ENCODE results near the gene ASB6.
"Not testable (repeated sequence)": the region's sequence is repeated elsewhere in the genome, so short reads cannot be mapped to it uniquely, and the experiment has no call there.

The ASB6 gene

GRCh38 chr9:129639756-129640085, 2.2 kb downstream of the ASB6 start:
- no peaks in the 10 kb centered on the region for H3K9me3 ChIP-seq
- H3K4me1 ChIP-seq, result peaks cover 39% of the 10 kb centered on the region
- no peaks in the 10 kb centered on the region for H3K27me3 ChIP-seq
- H4K20me1 ChIP-seq, result peaks cover 70% of the 10 kb centered on the region
- H3K4me3 ChIP-seq, result no peak overlapping the region
- H3K9ac ChIP-seq, result no peak overlapping the region
- H3K4me2 ChIP-seq, result no peak overlapping the region
- H3K27ac ChIP-seq, result no peak overlapping the region
- no peak for TF ChIP-seq Cebpa-rat (IDR thresholded peaks at IDR 0.05)
- peaks cover 53% of the 10 kb centered on the region for H3K36me3 ChIP-seq

DNA sequence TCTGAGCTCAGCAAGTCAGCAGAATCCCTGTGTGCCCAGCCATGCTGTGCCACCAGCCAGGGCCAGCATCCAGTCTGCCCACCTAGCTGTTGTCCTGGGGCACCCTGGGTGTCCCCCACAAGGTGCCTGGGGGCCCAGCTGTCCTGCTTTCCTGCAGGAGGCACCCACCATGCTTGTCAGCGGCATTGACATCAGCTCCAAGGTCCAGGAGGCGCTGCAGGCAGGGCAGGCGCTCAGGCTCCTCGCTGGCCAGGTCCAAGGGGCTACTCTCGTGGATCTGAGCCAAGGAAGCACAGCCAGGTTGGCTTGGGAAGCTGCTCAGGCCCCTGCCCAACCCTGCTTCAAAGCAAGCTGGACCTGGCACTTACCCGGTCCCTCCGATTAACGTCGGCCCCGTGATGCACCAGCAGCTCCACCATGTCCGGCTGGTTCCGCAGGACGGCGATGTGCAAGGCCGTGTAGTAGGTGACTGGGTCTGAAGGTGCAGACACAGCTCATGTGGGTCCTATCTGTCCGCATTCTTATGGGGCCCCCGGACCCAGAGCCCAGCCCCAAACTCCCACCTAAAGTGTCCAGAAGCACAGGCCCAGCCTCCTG, 2.8 kb downstream of the ASB6 start:
- Histone ChIP-seq H3K9me3 (no peaks in the 10 kb centered on the region), H3K4me3 (no peak overlapping the region), H3K4me1 (peaks cover 39% of the 10 kb centered on the region), H3K27me3 (no peaks in the 10 kb centered on the region), H3K4me2 (no peak overlapping the region), H4K20me1 (peaks cover 75% of the 10 kb centered on the region), H3K27ac (no peak overlapping the region), H3K36me3 (peaks cover 59% of the 10 kb centered on the region), H3K9ac (no peak overlapping the region)
- TF ChIP-seq Cebpa-rat (IDR thresholded peaks at IDR 0.05), result no peak

DNA sequence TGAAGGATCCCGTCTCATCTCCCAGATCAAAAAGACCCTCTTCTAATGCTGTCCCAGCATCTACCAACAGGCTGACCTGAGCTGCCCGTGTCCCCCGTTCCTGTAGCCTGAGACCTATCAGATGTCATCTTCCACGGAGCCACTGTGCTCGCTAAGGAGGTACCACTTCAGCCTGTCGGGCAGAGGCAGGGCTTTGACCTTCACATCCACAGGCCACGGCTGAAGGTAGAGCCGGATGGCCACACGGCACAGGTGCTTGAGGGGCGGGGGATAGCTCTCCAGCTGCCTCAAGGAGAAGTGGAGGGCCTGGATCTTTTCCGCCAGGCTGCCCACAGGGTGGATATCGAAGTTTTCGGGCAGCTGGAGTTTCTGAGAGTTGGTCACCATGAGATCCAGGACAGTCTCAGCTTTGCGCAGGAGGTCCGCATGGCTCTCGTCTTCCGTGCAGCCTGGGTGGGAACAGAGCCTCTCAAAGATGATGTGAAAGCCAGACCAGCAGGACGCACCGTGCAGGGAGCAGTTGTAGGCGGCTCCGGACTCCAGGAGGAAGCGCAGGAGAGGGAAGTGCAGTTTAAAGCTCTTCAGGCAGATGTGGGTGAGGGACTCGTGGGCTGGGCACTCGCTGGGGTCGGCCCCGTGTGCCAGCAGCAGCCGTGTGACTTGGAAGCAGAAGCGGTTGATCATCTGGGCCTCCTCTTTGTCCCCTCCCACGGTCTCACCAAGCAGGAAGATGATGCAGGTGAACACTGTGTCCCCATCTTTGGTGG, 4.1 kb downstream of the ASB6 start:
- peak overlapping the region; percentile 53; the same call in 1 of the 2 replicates for H3K9ac ChIP-seq
- TF ChIP-seq Cebpa-rat (IDR thresholded peaks at IDR 0.05), result no peak
- peaks cover 71% of the 10 kb centered on the region for H3K36me3 ChIP-seq
- peak overlapping the region; percentile 41 for H3K4me2 ChIP-seq
- H3K27me3 ChIP-seq, result no peaks in the 10 kb centered on the region
- H3K4me1 ChIP-seq, result peaks cover 39% of the 10 kb centered on the region
- no peak overlapping the region for H3K4me3 ChIP-seq
- no peak overlapping the region for H3K27ac ChIP-seq
- peaks cover 88% of the 10 kb centered on the region for H4K20me1 ChIP-seq
- no peaks in the 10 kb centered on the region for H3K9me3 ChIP-seq

DNA sequence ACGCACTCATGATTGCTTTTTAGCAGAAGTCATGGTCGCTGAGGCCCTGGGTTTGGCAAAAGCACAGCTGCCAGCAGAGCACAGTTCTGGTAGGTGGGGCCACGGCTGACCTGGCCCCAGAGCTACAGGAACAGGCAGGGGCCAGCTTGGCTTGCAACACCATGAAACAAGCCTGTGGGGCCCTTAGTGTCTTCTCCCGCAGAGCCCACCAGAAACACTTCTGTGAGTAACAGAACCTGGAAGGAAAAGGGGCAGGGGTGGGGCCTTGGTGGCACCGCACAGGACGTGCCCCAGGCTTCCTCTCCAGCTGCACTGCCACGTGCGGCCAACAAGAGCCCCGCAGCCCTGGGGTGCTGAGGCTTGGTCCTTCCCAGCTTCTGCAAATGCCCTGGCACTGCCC, 4.8 kb downstream of the ASB6 start:
- Histone ChIP-seq H3K4me1 (peaks cover 43% of the 10 kb centered on the region), H3K36me3 (peaks cover 79% of the 10 kb centered on the region), H3K27ac (peak overlapping the region; percentile 65), H3K27me3 (no peaks in the 10 kb centered on the region), H3K4me2 (peak overlapping the region; percentile 41), H3K9me3 (no peaks in the 10 kb centered on the region), H3K4me3 (no peak overlapping the region), H4K20me1 (peaks cover 95% of the 10 kb centered on the region), H3K9ac (peak overlapping the region; percentile 53)
- no peak for TF ChIP-seq Cebpa-rat (IDR thresholded peaks at IDR 0.05)

DNA sequence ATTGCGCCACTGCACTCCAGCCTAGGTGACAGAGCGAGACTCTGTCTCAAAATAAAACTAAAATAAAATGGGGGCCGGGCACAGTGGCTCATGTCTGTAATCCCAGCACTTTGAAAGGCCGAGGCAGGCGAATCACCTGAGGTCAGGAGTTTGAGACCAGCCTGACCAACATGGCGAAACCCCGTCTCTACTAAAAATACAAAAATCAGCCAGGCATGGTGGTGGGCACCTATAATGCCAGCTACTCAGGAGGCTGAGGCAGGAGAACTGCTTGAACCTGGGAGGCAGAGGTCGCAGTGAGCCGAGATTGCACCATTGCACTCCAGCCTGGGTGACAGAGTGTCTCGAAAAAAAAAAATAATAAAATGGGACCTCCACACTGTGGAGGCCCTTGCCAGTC, 5.6 kb downstream of the ASB6 start:
- H3K4me3 ChIP-seq, H3K9ac ChIP-seq, H3K9me3 ChIP-seq, H3K27me3 ChIP-seq, H3K27ac ChIP-seq: not testable (repeated sequence)
- peak overlapping the region; percentile 41 for H3K4me2 ChIP-seq
- H3K36me3 ChIP-seq, result peaks cover 86% of the 10 kb centered on the region
- peaks cover 99% of the 10 kb centered on the region for H4K20me1 ChIP-seq
- peaks cover 49% of the 10 kb centered on the region for H3K4me1 ChIP-seq

DNA sequence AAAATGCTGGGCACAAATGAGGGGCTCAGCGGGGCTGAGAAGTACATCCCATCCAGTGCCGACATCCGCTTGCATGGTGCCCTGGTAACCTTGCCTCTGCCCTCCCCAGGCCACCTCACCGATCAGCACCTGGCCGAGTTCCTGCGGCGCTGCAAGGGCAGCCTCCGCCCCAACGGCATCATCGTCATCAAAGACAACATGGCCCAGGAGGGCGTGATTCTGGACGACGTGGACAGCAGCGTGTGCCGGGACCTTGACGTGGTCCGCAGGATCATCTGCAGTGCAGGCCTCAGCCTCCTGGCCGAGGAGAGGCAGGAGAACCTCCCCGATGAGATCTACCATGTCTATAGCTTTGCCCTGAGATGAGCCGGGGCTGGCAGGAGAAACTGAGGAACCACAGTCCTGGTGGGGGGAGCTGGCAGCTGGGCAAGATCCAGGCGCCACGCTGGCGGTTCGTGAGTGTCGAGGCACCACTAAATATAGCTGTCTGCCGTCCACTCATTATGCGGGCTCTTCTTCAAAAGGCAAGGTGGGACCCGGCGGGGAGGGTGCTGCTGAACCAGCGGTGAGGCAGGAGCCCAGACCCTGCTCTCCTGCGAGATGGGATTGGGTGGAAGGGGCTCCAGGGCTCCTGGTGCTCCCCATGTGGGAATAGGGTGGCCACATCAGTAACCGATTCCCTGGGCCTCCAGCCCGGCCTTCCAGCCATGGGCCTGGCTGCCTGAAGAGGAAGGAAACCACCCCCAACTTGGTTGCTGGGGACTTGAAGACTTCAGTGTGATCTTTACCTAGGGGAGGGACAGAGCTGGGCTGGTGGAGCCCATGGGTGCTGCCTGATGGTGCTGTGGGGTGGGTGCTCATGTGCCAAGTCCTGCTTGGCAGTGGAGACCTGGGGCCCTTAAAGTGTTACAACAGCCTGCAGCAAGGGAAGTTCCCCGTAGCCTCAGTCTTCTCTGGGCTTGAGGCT, 6.6 kb downstream of the ASB6 start:
- Histone ChIP-seq H3K27me3 (no peaks in the 10 kb centered on the region), H3K36me3 (peaks cover 94% of the 10 kb centered on the region), H3K9me3 (no peaks in the 10 kb centered on the region), H3K4me3 (no peak overlapping the region), H3K9ac (no peak overlapping the region), H3K27ac (no peak overlapping the region), H4K20me1 (peaks cover 99% of the 10 kb centered on the region), H3K4me1 (peaks cover 49% of the 10 kb centered on the region), H3K4me2 (no peak overlapping the region)
- TF ChIP-seq Cebpa-rat (IDR thresholded peaks at IDR 0.05), result no peak

DNA sequence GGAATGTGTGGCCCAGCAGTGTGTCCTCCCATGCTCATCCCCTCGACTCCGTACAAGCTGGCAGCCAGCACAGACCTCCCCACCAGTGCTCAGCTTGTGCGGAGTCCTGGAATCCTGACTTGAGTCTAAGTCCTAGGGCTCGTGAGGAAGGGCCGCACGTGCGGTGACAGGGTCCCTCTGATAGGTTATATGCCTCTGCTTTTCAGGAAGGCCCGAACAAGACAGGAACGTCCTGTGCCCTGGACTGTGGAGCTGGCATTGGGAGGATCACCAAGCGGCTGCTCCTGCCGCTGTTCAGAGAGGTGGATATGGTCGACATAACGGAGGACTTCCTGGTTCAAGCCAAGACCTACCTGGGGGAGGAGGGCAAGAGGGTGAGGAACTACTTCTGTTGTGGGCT, 8.1 kb downstream of the ASB6 start:
- Histone ChIP-seq H3K9ac (no peak overlapping the region), H3K9me3 (no peaks in the 10 kb centered on the region), H3K4me2 (no peak overlapping the region), H3K4me3 (no peak overlapping the region), H3K4me1 (peaks cover 58% of the 10 kb centered on the region), H3K36me3 (peaks cover 98% of the 10 kb centered on the region), H3K27ac (no peak overlapping the region), H3K27me3 (no peaks in the 10 kb centered on the region), H4K20me1 (peaks cover 99% of the 10 kb centered on the region)
- TF ChIP-seq Cebpa-rat (IDR thresholded peaks at IDR 0.05), result no peak

DNA sequence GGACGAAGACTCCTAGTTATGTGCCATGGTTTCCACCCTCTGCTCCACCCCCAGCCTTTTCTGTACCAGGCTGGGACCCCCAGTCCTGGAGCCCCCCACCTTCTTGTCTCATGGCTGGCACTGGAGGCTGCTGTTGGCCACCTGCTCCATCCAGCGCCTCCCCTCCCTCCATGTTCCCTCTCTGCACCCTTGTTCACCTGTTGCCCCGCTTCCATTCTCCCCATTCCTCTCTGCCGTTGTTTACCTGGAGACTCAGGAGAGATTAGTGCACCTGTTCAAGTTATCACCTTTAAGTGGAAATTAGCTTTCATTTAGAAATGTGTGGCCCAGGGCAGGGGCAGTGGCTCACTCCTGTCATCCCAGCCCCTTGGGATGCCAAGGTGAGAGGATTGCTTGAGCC, 8.7 kb downstream of the ASB6 start:
- Histone ChIP-seq H3K27ac (no peak overlapping the region), H3K27me3 (no peaks in the 10 kb centered on the region), H3K4me3 (no peak overlapping the region), H3K36me3 (peaks cover 98% of the 10 kb centered on the region), H4K20me1 (peaks cover 99% of the 10 kb centered on the region), H3K9me3 (no peaks in the 10 kb centered on the region), H3K4me2 (no peak overlapping the region), H3K9ac (no peak overlapping the region), H3K4me1 (peaks cover 64% of the 10 kb centered on the region)
- TF ChIP-seq Cebpa-rat (IDR thresholded peaks at IDR 0.05), result no peak

DNA sequence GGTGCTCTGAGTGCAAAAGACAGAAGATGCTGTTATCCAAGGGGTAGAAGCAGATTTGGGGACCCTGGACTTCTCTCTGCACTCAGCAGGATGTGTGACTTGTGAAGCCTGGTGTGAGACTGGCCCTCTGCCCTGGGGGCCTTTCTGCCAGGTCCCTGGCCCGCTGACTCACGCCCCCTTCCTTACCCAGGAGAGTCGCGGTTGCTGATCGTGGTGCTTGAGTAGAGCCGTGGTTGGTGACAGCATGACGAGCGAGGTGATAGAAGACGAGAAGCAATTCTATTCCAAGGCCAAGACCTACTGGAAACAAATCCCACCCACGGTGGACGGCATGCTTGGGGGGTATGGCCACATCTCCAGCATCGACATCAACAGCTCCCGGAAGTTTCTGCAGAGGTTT, 9.5 kb downstream of the ASB6 start:
- H3K9ac ChIP-seq, result peak overlapping the region; percentile 3; the same call in 1 of the 2 replicates
- peaks cover 95% of the 10 kb centered on the region for H3K36me3 ChIP-seq
- no peak overlapping the region for H3K27ac ChIP-seq
- no peaks in the 10 kb centered on the region for H3K9me3 ChIP-seq
- peak overlapping the region; percentile 48; the same call in 1 of the 2 replicates for H3K4me2 ChIP-seq
- no peak for TF ChIP-seq Cebpa-rat (IDR thresholded peaks at IDR 0.05)
- peaks cover 66% of the 10 kb centered on the region for H3K4me1 ChIP-seq
- no peak overlapping the region for H3K4me3 ChIP-seq
- peaks cover 99% of the 10 kb centered on the region for H4K20me1 ChIP-seq
- H3K27me3 ChIP-seq, result no peaks in the 10 kb centered on the region
